GM21528 (cell line): Measurements from ENCODE around the gene SEMA5A.

Experiments used
- ATAC-seq: cut with Tn5 transposase; IDR thresholded peaks from one replicate; pipeline ENCODE4 v1.9.1; 2021; ENCODE audit warnings: mild to moderate bottlenecking, moderate library complexity; ENCODE audit not compliant: unreplicated experiment, low FRiP score

SEMA5A gene

GRCh38 chr5:9523090-9523823 is 22.6 kb downstream of the SEMA5A start:
- no peak for ATAC-seq

GRCh38 chr5:9519537-9519936 is 26.3 kb downstream of the SEMA5A start:
- no peak for ATAC-seq

GRCh38 chr5:9516591-9516990 is 29.3 kb downstream of the SEMA5A start:
- no peak for ATAC-seq

GRCh38 chr5:9515436-9515835 is 30.4 kb downstream of the SEMA5A start:
- ATAC-seq, result no peak

- no peak for ATAC-seq
Observed at GRCh38 chr5:9514968-9515367, 30.9 kb downstream of the SEMA5A start.

GRCh38 chr5:9513827-9514226 is 32.0 kb downstream of the SEMA5A start:
- ATAC-seq, result no peak

- no peak for ATAC-seq
Observed at GRCh38 chr5:9512457-9512856, 33.4 kb downstream of the SEMA5A start.

- no peak for ATAC-seq
Observed at GRCh38 chr5:9507974-9508373, 37.9 kb downstream of the SEMA5A start.

GRCh38 chr5:9505225-9505624 is 40.6 kb downstream of the SEMA5A start:
- ATAC-seq, result no peak

- ATAC-seq, result no peak
Observed at GRCh38 chr5:9502864-9503263, 43.0 kb downstream of the SEMA5A start.

- no peak for ATAC-seq
Observed at GRCh38 chr5:9502050-9502834, 43.6 kb downstream of the SEMA5A start.

- no peak for ATAC-seq
Observed at GRCh38 chr5:9500625-9501024, 45.2 kb downstream of the SEMA5A start.

GRCh38 chr5:9500193-9500592 is 45.7 kb downstream of the SEMA5A start:
- no peak for ATAC-seq

GRCh38 chr5:9499498-9499876 is 46.4 kb downstream of the SEMA5A start:
- no peak for ATAC-seq

GRCh38 chr5:9498541-9499497 is 47.1 kb downstream of the SEMA5A start:
- no peak for ATAC-seq

GRCh38 chr5:9497347-9497746 is 48.5 kb downstream of the SEMA5A start:
- ATAC-seq, result no peak

GRCh38 chr5:9496801-9497200 is 49.1 kb downstream of the SEMA5A start:
- no peak for ATAC-seq

GRCh38 chr5:9495121-9495520 is 50.8 kb downstream of the SEMA5A start:
- no peak for ATAC-seq

GRCh38 chr5:9494301-9494700 is 51.6 kb downstream of the SEMA5A start:
- no peak for ATAC-seq

GRCh38 chr5:9490494-9491097 is 55.3 kb downstream of the SEMA5A start:
- ATAC-seq, result no peak
